ENCODE measurements around the gene CRAMP1.
A peak's percentile ranks its signal among the peaks of the same experiment; 100 is the strongest.

Gene CRAMP1

GRCh38 chr16:1653023-1653422, 40.9 kb downstream of the CRAMP1 start:
- Histone ChIP-seq H3K27ac (replicated peaks) (no peak overlapping the region), H3K27me3 (ENCODE audit: insufficient read depth, poor library complexity, severe bottlenecking) (no peaks in the 10 kb centered on the region), H3K4me3 (replicated peaks; ENCODE audit: insufficient read depth, low read length) (no peak overlapping the region)
- DNase-seq (ENCODE audit: low read depth in 1 of 2, low spot score in 1 of 2): no peak
- no peak for TF ChIP-seq REST (IDR thresholded peaks at IDR 0.05; ENCODE audit: insufficient replicate concordance, low read depth)
- no peak for TF ChIP-seq SPI1 (IDR thresholded peaks at IDR 0.05; ENCODE audit: borderline replicate concordance, low read depth)
- no peak for TF ChIP-seq CTCF (IDR thresholded peaks at IDR 0.05; ENCODE audit: insufficient read depth, low read length)
- no peak for TF ChIP-seq GABPA (IDR thresholded peaks at IDR 0.05; ENCODE audit: low read depth)
- TF ChIP-seq POLR2AphosphoS5 (IDR thresholded peaks at IDR 0.05; ENCODE audit: low read depth): no peak

GRCh38 chr16:1654505-1655268, 42.5 kb downstream of the CRAMP1 start:
- no peak for TF ChIP-seq POLR2AphosphoS5 (IDR thresholded peaks at IDR 0.05; ENCODE audit: low read depth)
- TF ChIP-seq GABPA (IDR thresholded peaks at IDR 0.05; ENCODE audit: low read depth): 0 out of 2 replicates have a peak, but pooled peaks have one; percentile 36
- TF ChIP-seq SPI1 (IDR thresholded peaks at IDR 0.05; ENCODE audit: borderline replicate concordance, low read depth): peak; percentile 67; the same call in 1 of the 2 replicates
- Histone ChIP-seq H3K27me3 (ENCODE audit: insufficient read depth, poor library complexity, severe bottlenecking) (no peaks in the 10 kb centered on the region), H3K27ac (replicated peaks) (peak overlapping the region; percentile 23; the same call in 1 of the 2 replicates), H3K4me3 (replicated peaks; ENCODE audit: insufficient read depth, low read length) (no peak overlapping the region)
- DNase-seq (ENCODE audit: low read depth in 1 of 2, low spot score in 1 of 2): peak in 1 of 2 experiments; percentile 54

- no peak overlapping the region for H3K27ac ChIP-seq (replicated peaks)
- H3K27me3 ChIP-seq (ENCODE audit: insufficient read depth, poor library complexity, severe bottlenecking): no peaks in the 10 kb centered on the region
- DNase-seq (ENCODE audit: low read depth in 1 of 2, low spot score in 1 of 2): no peak
- TF ChIP-seq GABPA (IDR thresholded peaks at IDR 0.05; ENCODE audit: low read depth) (no peak), CTCF (IDR thresholded peaks at IDR 0.05; ENCODE audit: insufficient read depth, low read length) (no peak), SPI1 (IDR thresholded peaks at IDR 0.05; ENCODE audit: borderline replicate concordance, low read depth) (no peak), POLR2AphosphoS5 (IDR thresholded peaks at IDR 0.05; ENCODE audit: low read depth) (no peak), REST (IDR thresholded peaks at IDR 0.05; ENCODE audit: insufficient replicate concordance, low read depth) (no peak)
- H3K4me3 ChIP-seq (replicated peaks; ENCODE audit: insufficient read depth, low read length): no peak overlapping the region
Measured at GRCh38 chr16:1655269-1655807, 43.2 kb downstream of the CRAMP1 start.

Data from HL-60 (cell line).